HG02759 (cell line): Measurements from ENCODE around the gene PPP2R1B.

Experiments used
- ATAC-seq: cut with Tn5 transposase; IDR thresholded peaks from one replicate; pipeline ENCODE4 v1.9.1; 2021; ENCODE audit warnings: mild to moderate bottlenecking, moderate library complexity; ENCODE audit not compliant: unreplicated experiment

PPP2R1B gene

DNA sequence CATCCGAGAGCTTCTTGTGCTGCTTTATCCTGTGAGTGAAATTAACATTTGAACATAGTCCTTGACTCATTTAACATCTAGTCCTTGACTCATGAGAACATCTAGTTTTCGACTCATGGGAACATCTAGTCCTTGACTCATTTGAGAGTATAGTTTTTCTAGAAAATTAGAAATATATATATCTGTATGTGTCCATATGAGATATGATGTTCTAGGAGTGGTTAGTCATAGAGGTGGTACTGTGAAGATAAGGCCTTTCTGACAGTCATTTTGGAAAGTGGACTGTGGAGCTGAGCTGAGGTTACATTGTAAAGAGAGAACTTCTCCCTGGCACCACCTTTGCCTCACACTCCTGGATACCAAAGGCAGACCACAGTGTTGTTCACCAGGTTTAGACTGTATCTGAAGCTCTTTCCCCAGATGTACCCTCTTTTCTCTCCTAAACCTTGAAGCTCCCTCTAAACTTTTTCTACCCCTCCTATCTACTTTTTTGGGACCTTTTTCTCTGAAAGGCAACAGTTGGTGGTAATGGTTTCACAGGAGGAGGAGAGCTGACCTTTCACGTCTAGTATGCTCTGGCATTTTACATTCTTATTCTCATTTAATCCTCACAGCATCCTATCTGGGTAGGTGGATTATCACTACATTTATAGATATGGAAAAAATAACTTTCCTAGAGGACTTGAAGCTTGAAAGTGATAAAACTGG lies 67.2 kb downstream of the PPP2R1B start:
- no peak for ATAC-seq

GRCh38 chr11:111697933-111698371 lies 68.2 kb downstream of the PPP2R1B start:
- peak; percentile 73 for ATAC-seq

- ATAC-seq = no peak
Observed at GRCh38 chr11:111696556-111696955, 69.6 kb downstream of the PPP2R1B start.

GRCh38 chr11:111694851-111695250 lies 71.3 kb downstream of the PPP2R1B start:
- ATAC-seq = no peak

DNA sequence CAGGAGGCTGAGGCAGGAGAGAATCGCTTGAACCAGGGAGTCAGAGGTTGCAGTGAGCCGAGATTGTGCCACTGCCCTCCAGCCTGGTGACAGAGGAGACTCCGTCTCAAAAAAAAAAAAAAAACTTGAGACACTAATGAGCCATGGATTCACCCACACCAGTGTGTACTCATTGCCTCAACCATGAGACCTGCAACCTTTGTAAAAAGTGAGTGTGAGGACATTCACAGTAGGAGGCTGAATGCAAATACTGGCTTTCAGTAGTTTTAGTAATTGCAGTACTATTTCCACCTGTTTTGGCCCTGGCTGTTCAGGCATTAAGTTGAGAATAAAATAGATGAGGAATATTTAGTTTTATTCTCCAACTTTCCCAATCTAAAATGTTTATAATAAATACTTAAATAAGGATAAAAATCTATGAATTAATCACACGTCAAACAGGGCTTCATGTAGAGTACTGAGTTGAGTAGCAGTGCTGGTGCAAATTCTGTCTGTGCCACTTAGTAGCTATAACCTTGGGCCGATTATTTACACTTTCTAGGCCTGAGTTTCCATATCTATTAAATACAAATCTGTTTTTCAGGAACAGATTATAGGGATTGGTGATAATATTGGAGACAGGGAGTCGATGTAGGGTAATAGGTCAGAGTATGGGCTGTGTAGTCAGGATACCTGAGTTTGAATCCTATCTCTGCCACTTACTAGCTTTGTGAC lies 72.8 kb downstream of the PPP2R1B start:
- ATAC-seq = no peak

- ATAC-seq = no peak
Observed at GRCh38 chr11:111691741-111692140, 74.4 kb downstream of the PPP2R1B start.

DNA sequence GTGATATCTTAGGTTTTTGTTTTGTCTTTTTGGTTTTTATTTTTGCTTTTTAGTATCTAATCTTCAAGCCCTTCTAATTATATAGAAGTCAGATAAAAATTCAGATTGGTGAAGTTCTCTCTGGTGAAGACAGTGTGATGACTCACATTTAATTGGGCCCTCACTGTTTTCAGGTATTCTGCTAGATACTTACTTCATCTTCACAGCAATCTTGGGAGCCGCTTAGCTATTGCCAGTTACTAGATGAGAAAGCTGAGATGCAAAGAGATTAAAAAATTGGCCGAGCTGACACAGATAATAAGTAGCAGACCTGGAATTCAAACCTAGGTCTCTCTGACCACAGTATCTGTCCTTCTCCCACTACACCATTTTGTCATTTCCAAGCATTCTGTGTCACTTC lies 75.0 kb downstream of the PPP2R1B start:
- ATAC-seq = no peak

DNA sequence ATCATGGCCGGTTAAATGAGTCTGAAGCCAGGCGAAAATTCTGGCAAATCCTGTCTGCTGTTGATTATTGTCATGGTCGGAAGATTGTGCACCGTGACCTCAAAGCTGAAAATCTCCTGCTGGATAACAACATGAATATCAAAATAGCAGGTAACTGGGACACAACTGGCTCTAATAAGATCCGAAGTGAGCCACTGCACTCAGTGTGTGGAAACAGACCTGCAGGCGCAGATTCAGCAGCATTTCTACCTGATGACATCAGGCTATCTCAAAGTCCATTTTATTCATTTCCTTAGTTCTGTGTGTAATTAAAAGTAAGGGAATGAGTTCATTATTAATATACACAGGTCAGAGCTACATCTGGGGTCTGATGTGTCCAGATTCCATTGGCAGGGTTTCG lies 78.2 kb downstream of the PPP2R1B start:
- ATAC-seq = no peak

GRCh38 chr11:111684251-111684650 lies 81.9 kb downstream of the PPP2R1B start:
- ATAC-seq = no peak

GRCh38 chr11:111683806-111684205 lies 82.4 kb downstream of the PPP2R1B start:
- ATAC-seq = no peak

DNA sequence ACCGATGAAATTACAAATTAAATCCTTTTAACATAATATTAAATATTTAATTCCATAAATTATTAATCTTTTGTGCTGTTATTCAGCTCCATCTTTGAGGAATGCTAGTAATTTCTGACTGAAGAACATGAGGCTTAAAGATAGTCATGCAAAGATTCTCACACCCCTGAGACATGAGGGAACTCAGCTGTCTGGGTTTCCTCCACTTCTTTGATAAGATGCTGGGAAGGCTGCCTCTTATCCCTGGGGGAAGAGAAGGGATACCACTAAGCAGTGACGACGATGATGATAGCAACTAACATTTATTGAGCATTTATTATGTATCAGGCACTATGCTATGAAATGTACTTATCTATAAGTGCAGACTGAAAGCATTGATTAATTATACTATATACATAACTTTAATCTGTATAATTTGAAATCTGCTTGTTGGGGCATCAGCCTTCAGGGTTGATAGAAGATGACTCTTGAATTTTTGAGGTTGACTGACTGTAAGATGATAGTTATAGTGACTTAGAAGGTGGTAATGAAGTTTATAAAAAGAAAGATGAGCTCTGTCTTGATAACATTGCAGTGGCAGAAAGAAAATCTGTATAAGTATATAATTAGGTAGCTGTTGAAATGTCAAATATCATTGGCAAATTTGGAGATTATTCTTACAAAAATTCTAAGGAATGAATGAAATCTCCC lies 85.6 kb downstream of the PPP2R1B start:
- ATAC-seq = no peak
